ENCODE results near the gene TICRR.
"Not testable (repeated sequence)": the region's sequence is repeated elsewhere in the genome, so short reads cannot be mapped to it uniquely, and the experiment has no call there.

The TICRR gene

DNA sequence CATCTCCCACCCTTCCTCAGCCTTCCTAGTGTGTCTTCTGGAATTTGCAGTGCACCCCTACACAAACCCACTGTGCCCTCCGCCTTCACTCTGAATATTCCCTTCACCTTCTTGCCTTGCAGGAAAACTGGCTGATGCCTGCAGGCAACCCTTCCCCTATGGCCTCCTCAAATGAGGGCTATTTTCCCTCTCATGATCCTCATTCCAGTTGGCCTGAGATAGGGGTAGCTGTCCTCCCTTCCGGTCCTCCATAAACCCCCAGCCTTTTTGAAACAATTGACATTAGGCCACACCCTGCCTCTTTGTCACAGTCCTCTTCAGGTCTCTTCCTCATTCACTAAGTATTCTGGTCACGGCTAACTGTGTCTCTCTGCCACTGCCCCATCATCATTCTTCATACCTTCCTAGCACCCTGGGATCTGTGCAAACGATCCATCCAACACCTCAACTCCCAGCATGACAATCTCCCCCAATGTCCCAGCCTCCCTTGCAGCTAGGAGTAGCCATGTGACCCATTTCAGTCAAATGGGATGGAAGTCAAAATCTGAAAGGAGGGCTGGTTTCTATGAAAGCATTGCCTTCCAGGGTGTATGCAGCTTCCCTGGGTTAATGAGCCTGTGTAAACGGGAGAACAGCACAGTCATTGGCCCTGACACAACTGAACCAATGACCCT lies 8.5 kb upstream of the TICRR start:
- no peak for DNase-seq

DNA sequence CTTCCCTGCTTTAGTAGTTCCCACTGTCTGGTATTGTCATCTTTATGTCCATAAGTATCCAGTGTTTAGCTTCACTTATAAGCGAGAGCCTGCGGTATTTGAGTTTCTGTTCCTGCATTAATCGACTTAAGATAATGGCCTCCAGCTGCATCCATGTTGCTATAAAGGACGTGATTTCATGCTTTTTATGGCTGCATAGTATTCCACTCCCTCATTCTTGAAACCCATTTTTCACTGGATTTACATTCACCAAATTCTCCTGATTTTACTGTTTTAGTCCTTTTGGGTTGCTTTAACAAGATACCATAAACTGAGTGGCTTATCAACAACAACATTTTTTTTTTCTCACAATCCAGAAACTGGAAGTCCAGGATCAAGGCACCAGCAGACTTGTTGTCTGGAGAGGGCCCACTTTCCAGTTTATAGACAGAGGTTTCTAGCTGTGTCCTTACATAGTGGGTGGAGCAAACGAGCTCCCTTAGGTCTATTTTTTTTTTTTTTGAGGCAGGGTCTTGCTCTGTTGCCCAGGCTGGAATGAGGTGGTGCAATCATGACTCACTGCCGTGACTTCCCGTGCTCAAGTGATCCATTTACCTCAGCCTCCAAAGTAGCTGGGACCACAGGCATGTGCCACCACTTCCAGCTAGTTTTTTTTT lies 6.1 kb upstream of the TICRR start:
- no peak for DNase-seq

DNA sequence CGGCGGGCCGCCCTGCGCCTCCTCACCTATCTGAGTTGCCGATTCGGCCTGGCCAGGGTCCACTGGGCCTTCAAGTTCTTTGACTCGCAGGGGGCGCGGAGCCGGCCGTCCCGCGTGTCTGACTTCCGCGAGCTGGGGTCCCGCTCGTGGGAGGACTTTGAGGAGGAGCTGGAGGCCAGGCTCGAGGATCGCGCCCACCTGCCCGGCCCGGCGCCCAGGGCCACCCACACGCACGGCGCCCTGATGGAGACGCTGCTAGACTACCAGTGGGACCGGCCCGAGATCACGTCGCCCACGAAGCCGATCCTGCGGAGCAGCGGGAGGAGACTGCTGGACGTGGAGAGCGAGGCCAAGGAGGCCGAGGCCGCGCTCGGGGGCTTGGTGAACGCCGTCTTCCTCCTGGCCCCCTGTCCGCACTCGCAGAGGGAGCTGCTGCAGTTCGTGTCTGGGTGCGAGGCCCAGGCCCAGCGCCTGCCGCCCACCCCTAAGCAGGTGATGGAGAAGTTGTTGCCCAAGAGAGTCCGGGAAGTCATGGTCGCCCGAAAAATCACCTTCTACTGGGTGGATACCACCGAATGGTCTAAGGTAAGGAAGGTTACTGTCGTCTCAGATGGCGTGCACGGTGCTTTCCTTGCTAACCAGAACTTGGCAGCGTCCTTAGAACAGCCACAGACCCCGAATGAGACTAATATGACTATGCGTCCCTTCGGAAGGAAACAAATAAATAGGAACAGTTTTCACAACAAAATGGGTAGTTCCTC lies 567 bp downstream of the TICRR start:
- DNase-seq: peak; percentile 25

DNA sequence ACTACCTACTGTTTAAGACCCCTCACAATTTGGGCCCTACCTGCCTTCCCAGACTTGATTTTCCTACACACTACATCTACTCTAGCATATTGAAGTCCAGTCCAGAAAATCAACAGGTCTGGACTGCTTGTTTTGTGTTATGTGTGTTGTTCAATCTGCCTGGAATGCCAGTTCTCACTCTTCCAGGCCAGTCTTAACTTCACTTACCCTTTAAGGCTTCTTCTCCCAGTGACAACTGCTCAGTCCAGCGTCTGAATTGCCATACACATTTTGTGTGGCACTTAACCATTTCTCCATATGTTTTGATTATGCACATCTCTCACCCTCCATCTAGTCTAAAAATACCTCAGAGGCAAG lies 1.1 kb downstream of the TICRR start:
- no peak for DNase-seq

DNA sequence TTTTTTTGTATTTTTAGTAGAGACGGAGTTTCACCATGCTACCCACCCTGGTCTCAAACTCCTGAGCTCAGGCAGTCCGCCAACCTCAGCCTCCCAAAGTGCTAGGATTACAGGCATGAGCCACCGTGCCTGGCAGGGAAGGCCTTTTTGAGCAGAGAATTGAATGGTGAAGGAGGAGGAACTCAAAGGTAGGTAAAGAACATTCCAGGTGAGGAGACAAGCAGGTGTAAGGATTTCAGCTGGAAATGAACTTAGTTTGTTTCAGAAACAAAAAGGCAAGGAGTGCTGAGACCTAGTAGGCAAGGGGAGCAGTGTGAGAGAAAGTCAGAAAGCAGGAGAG lies 2.5 kb downstream of the TICRR start:
- DNase-seq: no peak

DNA sequence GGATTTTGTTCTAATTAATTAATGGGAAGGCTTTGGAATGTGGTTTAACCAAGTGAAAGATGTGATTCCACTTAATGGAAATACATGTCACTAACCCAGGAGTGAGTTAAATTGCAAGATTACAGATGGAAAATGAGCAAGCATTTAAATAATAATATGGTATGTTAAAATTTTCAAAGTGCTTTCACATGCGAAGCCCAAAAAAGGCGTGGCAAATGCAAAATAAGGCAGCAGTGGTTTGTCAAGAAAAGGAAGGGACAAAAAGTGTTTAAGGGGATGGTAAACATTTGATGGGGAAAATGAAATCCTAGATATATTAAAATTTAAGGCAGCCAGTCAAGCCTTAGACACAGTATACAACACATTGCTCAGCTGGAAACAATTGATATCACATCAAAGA lies 2.9 kb downstream of the TICRR start:
- DNase-seq: no peak

DNA sequence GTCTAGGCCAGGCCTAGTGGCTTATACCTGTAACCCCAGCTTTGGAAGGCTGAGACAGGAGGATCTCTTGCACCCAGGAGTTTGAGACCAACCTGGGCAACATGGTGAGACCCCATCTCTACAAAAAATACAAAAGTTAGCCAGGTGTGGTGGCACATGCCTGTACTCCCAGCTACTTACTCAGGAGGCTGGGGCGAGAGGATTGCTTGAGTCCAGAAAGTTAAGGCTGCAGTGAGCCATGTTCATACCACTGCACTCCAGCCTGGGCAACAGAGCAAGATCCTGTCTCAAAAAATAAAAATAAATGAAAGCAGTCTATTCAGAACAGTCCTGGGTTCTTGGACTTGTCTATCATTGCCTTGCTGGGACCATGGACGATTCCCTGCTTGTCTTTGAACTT lies 5.5 kb downstream of the TICRR start:
- DNase-seq: not testable (repeated sequence)

DNA sequence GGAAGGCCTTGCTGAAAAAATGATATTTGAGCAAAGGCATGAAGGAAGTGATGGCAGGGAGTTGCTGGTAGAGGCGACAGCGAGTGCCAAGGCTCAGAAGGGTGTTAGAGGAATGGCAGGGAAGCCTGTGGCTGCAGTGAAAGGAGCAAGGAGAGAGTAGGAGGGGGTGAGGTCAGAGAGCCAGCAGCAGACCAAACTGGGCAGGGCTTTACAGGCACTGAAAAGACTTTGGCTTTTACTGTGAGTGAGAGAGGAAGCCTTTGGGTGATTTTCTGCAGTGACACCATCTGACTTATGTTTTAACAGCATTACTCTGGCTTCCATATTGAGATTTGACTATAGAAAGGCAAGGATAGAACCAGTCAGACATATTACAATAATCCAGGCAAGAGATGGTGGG lies 11.4 kb downstream of the TICRR start:
- DNase-seq: no peak

DNA sequence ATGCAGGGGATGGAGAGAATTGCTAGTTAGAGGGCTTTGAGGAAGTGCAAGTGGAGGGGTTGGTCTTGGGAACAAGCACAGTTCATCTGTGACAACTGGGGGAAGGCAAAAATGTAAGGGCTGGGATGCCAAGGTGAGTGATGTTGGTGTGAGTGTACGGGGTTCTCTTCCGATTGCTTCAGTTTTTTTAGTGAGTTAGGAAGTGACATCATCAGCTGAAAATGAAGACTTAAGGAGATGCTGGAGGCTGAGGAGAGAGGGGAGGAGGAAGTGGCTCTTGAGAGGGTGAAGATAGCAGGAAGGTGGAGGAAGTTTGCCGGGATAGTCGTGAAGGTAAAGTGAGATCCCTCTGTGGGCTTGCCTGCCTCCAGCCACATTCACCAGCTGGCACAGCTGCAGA lies 12.7 kb downstream of the TICRR start:
- no peak for DNase-seq

DNA sequence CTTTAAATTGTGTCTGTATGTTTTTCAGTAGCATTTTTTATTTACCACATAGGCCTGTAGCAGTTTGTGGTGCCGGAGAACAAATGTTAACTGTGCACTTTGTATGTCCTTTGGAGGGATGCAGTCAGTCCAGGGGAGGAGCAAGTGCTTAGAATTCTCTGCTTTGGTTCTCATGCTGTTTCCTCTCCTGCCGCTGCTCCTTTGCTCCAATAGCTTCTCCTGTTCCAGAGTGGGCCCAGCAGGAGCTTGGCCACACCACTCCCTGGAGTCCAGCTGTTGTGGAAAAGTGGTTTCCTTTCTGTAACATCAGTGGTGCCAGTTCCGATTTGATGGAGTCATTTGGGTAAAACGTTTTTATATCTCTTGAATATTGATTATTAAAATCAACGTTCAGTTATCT lies 16.6 kb downstream of the TICRR start:
- no peak for DNase-seq

DNA sequence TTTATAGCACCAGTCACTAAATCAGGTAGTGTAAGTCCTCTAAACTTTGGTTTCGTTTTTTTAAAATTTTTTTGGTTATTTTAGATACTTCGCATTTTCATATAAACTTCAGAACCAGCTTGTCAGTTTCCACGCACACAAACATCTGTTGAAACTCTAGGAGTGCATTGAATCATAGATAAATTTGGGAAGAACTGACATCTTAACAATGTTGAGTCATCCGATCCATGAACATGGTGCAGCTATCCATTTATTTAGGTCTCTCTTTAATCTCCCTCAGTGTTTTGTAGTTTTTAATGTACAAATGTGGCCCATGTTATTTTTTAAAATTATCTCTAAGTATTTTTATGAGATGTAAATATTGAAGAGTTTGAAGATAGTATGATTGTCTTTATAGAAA lies 17.7 kb downstream of the TICRR start:
- no peak for DNase-seq

DNA sequence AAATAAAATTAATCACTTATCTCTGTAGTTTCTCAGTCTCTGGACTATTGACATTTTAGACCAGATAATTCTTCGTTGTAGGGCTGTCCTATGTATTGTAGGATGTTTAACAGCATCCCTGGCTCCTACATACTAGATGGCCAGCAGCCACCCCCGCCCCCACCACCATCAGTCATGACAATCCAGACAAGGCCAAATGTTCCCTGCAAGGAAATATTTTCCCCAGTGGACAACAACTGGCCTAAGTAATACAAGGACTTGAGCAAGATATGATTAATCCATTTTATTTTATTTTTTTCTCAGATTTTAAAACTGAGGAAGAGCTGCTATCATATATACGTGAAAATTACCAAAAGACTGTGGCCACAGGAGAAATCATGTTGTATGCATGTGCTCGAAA lies 23.8 kb downstream of the TICRR start:
- no peak for DNase-seq

DNA sequence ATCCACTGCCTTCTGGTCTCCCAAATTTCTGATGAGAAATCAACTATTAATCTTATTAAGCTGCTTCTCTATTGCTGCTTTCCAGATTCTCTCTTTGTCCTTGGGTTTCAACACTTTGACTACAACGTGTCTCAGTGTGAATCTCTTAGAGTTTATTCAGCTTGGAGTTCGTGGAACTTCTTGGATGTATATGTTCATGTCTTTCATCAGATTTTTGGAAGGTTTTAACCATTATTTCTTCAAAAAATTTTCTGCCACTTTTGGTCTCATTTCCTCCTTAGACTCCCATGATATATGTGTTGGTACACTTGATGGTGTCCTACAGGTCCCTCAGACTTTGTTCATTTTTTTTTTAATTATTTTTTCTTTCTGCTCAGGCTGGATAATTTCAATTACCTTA lies 36.0 kb downstream of the TICRR start:
- no peak for DNase-seq

DNA sequence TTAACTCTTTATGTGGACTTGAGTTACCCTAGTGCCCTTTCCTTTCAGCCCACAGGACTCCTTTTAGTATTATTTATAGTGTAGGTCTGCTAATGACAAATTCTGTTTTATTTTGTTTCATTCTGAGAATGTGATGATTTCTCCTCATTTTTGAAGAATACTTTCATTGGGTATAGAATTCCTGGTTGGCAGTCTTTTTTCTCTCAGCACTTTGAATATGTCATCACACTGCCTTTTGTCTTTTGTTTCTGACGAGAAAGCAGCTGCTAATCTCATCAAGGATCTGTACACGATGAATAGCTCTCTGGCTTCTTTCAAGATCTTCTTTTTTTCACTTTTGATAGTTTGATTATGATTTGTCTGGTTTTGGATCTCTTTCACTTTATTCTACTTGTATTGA lies 37.8 kb downstream of the TICRR start:
- DNase-seq: no peak

DNA sequence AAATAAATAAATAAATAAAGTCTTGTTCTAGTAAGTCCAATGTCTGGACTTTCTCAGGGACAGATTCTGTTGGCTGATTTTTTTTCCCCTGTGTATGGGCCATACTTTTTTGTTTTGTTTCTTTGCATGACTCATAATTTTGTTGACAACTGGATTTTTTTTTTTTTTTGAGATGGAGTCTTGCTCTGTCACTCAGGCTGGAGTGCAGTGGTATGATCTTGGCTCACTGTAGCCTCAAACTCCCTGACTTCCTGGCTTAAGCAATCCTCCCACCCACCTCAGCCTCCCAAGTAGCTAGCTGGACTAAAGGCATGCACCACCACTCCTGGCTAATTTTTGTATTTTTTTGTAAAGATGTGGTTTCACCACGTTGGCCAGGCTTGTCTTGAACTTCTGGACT lies 38.9 kb downstream of the TICRR start:
- DNase-seq: no peak

DNA sequence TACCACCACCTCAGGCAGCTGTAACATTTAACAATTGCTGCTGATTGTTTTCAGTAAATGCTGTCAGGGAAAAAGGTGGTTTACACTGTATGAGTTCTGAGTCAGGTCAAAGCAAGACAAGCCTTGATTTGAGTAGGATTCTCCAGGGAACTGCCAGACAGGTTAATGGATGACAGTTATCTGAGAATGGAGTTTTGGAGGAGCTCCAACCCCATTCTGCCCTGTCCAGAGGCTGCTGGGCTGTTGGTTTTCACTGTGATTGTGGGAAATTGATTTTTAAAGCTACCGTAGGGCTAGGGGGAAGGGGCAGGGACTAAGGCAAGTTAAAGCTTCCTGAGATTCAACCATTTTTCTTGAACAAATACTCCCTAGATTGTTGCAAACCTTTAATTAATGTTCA lies 39.9 kb downstream of the TICRR start:
- no peak for DNase-seq

DNA sequence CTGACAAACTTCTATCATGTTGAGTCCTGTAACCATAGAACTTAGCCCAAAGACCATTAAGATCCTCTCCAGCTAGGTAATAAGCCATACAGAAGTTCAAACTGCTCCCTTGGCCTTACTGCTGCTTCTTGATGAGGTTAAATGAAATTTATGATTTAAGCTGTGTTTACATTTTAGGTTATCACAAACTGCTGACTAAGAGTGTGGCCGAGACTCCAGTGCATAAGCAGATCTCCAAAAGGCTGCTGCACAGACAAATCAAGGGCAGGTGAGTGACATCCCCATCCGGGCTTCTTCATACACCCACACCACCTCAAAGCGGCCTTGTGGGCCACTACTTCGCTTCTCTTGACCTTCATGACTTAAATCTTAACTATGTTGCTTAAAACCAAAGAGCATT lies 41.0 kb downstream of the TICRR start:
- DNase-seq: no peak

DNA sequence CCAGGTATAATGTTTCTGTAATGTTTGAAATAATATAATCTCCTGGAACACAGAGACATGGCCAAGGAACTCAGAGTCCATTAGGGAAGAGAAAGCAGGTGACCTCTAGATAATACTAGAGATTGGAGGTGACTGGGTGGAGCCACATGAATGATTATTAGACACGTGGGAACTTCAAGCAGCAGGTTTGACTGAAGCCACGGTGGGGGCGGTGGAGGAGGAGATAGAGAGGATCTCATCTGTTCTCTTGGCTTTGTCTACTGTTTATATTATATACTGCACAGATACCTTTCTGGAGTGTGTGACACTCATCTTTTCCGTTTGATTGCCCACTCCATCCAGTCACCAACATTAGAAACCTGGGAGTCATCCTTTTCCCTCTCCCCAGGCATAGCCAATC lies 46.3 kb downstream of the TICRR start:
- no peak for DNase-seq

DNA sequence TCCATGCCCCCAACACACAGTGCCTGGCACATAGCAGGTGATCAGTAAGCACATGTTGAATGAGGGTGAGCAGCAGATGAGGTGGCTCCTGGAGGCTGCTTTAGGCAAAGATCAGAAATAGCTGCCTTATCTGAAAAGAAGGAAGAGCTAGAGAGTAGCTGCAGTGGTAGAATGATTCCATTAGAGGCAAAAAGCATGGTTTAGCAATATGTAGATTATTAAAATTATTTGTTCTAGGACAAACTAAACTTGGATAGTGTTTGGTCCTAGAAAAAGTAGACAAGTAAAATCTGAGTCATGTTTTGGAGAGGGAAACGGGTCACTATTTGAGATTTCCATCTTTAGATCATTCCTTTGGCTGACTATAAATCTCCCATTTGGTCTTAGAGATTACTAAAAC lies 47.9 kb downstream of the TICRR start:
- no peak for DNase-seq

DNA sequence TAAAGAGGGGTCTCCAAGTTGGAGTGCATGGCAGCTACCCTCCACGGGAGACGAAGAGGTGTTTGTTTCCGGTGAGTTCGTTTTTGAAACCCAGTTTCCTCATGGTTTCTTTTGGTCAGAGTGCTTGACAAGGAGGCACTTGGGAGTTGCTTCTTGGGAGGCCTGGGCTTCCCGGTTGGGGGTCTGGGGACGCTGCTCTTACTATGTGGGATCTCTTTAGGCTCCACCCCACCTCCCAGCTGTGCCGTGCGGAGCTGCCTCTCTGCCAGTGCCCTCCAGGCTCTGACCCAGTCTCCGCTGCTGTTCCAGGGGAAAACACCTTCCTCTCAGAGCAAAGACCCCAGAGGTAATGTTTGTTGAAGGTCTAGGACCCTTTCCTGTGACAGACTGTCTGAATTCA lies 50.4 kb downstream of the TICRR start:
- no peak for DNase-seq

DNA sequence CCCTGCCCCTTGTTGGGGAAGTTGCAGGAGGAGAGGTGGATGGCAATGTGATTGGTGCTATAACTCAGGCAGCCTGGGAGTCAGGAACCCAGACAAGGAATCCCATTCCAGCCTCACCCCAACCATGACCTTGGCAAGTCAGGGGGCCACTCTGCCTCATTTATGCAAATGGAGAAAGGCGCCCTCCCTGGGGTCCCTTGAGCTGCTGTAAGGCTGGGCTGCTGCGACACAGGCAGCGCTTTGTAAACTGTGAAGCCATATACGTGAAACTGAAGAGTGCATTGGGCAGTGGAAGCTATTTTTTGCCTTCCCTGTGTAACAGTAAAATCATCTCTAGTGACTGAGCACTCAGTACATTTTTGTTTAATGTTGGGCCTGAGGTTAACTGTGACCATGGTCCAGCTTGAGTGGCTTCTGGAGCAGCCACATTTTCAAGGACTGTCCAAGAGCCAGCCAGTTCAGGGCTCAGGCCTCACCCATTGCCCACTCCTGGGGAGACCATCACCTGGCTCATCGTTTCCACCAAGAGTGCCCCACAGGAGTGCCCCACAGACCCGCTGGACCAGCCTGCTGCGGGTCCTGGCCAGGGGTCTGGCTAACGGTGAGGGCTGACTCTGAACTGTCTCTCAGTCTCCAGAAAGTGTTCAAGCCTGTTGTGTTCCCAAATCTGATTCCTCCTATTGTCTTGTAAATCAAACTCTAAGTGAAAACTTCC lies 52.1 kb downstream of the TICRR start:
- DNase-seq: no peak

DNA sequence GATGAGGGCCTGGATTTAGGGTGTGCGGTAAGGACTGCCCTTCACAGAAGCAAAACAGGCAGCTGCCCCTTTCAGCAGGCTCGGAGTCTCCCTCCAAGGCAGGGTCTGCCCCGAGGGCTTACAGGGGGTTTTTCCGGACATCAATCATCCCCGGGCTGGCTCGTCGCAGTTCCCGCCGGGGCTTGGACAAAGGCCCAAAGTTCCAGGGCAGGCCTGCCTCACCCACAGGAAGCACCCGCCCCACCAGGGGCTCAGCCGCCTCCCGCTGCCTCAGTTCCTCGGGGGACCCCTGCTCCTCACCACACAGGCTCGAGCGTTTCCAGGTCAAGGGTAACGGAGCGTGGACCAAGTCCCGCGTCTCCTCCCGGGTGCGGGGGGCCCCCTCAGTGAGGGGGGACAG lies 53.0 kb downstream of the TICRR start:
- DNase-seq: no peak

DNA sequence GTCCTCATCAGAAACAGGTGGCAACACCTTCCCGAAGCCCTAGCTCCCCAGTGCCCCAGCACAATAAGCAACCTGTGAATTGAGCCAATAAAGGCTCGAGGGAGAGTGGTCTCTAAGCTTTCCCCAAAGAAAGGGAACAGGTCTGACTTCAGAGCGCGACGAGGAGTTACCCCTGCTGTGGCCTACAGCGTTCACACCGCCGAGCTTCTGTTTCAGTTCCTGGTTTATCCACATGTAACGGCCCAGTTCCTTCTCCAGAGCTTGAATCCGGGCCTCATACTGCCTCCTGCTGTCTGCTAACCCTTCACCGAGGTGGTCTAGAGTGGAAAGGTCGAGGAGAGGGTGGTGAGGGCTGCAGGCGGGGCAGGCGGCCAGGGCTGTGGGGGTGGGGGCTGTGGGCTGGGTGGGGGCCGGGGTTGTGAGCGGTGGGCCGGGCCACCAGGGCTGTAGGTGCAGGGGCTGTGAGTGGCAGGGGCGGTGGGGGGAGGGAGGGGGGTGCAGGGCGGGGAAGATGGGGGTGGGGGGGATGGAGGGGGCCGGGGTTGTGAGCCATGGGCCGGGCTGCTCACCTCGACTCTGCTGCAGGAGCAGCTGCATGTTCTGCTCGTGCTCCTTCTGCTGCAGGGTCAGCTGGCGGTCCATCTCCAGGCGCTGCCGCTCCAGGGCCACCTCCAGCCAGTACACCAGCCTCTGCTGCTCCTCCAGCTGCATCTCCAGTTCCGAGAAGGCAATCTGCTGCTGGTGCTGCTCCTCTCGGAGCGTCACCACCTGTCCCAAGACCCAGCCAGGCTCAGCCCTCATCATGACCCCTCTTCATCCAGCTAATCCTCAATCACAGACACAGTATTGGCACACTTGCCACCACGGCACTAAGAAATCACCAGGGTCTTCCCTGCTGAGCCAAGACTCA lies 53.8 kb downstream of the TICRR start:
- no peak for DNase-seq

Measured in activated CD4-positive, alpha-beta T cell treated with anti-CD3 and anti-CD28 coated beads, Interleukin-2, Interleukin-6, amounts not matched to agents 100 ng/mL and 50 ng/mL, durations not matched to agents 16 hours and 8 hours (primary cell).